T1000 (cell line): ENCODE data around the gene USP53.
"Not testable (repeated sequence)": the region's sequence is repeated elsewhere in the genome, so short reads cannot be mapped to it uniquely, and the experiment has no call there.

ENCODE experiments used
- DNase-seq: peaks from one replicate; lab custom pipeline; 2025; ENCODE audit warnings: mixed read lengths; lab: John Stamatoyannopoulos, UW

USP53 gene

DNA sequence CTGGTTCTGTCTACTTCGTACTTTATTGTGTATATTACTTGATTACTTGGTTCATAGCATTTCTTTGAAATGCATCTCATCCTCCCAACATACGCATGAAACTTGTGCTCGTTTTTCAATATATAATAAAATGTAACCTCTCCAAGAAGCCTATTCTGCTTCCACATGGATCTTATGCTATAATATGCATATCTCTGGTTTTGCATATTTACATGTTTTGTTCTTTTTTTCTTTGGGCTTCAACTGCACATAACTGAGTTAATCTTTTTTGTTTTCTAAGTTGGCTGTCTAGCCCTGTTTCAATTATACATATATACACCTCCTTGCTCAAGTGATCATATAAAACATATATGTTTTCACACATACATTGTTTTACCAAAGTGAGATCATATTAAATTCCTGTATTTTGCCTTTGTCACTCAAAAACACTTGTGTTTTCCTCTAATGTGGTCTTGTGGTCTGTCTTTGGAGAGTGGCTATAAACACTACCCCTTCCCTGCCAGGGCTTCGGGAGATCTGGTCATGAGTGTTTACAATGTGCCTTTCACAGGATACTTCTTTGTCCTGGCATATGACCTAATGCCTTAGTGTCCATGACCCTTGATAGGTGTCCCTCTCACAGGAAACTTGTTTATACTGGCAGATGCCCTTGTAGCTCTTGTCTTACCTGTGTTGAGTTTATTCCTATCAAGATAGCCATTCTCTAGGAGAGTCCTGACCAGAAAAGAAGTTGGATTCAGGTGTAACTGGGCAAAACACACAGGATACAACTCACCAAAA is 17.6 kb downstream of the USP53 start:
- no peak for DNase-seq

DNA sequence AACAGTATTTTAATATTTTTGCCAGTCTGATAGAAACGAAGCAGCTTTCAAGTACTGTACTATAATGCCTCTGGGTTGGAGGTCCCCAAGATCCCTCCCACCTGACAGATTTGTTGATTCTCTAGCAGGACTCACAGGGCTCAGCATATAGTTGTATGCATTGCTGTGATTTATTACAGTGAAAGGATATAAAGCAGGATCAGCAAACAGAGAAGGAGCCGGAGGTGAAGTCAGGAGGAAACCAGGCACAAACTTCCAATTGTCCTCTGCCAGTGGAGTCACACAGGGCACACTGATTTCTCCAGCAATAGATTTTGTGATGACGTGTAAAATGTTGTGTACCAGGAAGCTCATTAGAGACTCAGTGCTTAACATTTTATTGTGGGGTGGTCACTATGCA is 19.0 kb downstream of the USP53 start:
- DNase-seq: no peak

DNA sequence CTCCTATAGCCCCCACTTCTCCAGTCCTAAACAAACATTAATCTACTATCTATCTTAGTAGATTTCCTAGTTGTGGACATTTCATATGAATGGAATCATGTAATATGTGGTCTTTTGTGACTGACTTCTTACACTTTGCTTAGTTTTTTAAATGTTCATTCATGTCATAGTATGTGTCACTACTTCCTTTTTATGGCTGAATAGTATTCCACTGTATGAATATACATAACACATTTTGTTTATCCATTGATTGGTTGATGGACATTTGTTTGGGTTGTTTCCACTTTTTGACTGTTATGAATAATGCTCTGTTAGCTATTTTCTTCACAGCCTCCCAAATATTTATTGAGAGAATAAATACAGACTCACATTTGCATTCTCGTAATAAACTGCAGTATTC is 19.8 kb downstream of the USP53 start:
- no peak for DNase-seq

DNA sequence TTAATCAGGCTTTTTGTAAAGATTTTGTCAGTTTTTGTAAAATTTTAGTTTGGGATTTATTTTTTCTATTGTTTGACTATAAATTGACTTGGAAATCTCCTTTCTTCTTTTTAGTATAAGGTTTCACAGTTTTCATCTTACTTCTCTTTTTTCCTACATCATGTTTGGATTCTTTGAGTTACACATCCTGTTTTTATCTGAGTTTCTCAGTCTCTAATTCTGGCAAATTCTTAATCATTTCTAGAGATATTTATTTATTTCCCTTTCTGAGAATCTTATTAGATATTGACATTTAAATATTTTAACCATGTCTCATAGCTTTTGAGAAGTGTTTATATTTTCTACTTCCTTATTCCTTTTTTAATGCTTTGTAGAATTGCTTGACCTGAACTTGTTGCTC is 20.7 kb downstream of the USP53 start:
- DNase-seq: no peak

DNA sequence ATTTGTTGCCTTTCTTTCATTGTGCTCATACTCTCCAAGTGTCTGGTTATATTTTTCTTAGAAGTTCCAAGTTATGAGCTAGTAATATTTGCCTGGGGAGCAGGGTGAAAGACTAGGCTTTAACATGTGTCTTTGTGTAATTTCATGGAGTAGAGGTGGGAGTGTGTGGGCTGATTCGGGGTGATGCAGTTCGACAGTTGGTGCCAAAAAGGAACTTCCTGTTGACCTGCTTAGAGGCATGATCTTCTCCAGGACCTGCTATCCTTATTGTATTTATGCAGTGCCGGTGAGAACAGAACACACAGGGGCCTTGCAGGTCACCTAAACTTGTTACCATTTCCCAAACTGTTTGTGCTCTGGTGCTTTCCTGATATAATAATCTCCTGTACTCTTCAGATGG is 21.2 kb downstream of the USP53 start:
- DNase-seq: no peak

DNA sequence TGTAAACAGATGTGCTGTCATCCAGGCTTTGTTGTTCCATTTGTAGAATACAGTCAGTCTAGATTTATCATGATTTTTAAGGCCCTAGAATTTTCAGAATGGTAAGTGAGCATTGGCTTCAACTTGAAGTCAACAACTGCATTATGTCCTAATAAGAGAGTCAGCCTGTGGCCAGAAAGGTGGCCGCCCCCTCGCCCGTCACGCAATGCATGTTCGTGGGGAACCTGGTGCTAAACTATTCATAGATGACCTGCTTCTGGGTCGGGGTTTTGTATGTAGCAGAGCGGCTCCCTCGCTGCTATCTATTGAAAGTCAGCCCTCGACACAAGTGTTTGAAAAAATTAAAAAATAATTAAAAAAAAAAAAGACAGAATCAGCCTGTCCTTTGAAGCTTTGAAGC is 24.7 kb downstream of the USP53 start:
- DNase-seq: no peak

DNA sequence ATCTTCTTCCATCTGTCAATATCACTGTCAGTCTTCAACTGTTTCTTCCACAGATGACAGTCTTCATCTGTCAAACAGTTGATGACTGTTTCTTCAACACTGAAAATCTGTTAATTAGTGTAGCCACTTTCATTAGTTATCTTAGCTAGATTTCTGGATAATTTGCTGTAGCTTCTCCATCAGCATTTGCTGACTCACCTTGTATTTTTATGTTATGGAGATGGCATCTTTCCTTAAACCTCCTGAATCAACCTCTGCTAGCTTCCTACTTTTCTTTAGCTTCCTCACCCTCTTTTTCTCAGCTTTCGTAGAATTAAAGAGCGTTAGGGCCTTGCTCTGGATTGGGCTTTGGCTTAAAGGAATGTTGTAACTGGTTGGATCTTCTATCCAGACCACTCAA is 25.1 kb downstream of the USP53 start:
- no peak for DNase-seq

DNA sequence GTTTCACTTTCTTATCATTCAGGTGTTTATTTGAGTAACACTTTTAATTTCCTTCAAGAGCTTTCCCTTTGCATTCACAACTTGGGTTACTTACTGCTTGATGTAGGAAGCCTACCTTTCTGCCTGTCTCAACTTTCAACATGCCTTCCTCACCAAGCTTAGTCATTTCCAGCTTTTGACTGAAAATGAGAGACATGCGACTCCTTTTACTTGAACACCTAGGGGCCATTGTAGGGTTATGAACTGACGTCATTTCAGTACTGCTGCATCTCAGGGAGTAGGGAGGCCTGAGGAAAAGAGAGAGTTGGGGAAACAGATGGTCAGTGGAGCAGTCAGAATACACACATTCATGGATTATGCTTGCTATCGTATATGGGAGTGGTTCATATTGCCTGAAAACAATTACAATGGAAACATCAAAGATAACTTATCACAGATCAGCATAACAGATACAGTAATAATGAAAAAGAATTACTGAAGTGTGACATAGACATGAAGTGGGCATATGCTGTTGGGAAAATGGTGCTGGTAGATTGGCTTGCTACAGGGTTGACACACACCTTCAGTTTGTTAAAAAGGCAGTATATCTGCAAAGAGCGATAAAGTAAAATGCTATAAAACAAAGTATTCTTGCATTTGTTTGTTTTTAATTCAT is 25.7 kb downstream of the USP53 start:
- no peak for DNase-seq

DNA sequence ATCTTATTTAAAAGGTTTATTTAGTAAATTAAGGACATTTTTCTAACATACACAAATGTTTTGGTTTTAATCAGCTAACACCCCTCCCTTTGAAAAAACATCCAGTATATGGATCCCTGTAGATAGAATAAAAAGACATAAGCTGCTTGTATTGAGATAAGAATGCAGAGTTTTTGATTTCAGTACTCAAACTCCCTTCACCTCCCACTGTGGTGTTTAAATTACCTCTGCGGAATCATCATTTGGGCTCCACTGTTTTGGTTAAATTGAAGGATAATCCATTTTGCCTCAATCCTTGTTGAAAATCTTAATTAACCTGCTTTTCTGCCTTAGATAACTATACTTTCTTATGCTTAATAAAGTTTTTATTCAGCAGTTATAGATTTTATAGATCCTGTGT is 27.6 kb downstream of the USP53 start:
- no peak for DNase-seq

DNA sequence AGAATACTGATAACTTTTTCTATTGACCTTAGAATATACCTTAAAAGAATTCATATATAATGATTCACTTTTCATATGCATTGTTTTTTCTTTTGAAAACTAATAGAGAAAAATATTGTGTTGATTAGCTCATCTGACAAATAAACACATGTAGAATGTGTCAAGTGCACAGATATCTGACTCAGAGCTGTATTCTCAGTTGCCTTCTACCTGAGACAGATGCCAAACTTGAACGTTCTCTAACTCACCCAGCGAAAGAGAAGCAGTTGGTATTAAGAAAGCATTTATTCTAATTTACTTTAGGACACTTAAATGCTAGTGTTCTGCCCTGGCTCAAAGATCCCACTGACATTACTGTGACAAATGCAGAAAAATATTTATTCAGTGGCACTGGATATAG is 28.1 kb downstream of the USP53 start:
- DNase-seq: no peak

DNA sequence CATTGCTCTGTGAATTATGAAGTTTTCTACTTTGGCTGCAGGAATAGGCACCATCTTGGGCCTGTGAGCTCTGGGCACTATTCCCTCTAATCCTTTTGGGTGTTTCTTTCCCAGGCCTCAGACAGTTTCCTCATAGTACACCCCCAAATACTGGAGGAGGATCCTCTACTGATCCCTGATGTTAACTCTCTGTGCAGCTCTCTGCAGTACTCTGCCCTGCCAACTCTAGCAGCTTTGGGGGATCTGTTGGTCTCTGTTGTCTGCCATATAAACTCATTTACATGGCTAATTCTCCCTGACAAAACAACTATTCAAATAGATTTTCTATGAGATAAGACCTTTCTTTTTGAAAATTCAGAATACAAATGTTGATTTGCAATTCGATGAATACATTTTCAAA is 29.9 kb downstream of the USP53 start:
- no peak for DNase-seq

DNA sequence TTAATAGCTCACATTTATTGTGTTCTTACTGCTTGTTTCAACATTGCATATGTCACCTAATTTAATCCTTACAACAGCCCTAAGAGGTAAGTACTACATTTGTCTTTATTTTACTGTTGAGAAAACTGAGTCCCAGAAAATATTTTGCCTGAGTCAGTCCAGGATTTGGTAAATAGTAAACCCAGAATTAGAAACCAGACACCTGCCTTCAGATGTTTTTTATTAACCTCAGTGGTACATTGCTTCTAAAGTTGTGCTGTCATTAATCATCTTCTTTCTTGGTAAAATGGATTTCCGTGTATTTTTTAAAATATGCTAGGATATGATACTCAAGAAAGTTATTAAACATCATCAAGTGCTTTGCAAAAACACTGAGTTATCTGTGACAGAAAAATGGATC is 31.4 kb downstream of the USP53 start:
- no peak for DNase-seq

DNA sequence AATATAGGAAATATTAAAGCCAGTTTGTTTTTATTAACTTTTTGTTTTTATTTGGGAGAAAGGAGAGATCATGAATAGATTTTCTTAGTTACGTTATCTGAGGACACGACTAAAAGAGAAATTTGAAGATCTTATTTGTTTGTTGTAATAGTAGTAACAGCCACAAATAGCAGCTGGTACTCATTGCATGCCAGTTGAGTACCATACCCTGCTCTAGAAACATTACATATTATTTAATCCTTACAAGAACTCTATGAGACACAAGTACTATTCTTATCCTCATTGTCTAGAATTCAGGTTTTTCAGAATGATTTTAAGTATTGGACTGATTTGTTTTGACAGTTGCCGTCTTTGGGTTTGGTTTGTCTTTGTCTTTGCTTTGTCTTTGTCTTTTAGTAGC is 31.8 kb downstream of the USP53 start:
- no peak for DNase-seq

DNA sequence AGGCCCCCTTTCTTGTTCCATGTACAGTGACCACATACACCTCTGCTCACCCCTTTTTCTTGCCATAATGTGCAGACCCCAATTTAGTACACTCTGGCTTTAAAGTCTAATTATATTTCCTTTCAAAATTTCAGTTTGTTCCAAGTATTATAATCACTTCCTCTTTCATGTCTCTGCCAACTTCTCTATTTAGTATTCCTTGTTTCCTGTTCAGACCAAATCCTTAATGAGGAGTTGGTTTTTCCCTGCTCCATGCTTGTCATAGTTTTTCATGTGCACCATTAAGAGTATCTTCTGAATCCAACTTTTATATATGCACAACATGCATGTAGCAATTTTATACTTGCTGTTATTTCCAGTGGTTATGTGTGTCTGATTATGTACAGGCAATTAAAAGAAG is 32.3 kb downstream of the USP53 start:
- no peak for DNase-seq

DNA sequence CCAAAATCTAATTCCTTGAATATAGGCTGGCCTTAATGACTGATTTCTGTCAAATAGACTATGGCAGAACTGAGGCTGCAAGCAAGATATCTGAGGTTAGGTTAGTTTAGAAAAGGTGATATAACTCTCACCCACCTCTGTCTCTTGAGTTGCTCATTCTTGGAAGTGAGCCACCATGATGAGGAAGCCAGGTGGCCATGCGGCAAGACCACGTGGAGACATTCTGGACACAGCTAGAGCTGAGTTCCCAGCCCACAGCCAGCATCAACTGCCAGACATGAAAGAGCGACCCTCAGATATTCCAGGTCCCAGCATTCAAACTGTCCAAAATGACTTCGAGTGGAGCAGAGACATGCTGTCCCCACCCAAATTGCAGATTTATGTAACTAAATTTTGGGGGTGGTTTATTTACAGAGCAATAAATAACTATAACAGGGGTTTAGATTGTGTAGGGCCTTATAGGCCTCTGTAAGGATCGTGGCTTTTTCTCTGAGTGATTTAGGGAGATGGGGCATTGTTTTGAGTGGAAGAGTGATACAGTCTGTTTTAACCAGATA is 33.7 kb downstream of the USP53 start:
- no peak for DNase-seq

DNA sequence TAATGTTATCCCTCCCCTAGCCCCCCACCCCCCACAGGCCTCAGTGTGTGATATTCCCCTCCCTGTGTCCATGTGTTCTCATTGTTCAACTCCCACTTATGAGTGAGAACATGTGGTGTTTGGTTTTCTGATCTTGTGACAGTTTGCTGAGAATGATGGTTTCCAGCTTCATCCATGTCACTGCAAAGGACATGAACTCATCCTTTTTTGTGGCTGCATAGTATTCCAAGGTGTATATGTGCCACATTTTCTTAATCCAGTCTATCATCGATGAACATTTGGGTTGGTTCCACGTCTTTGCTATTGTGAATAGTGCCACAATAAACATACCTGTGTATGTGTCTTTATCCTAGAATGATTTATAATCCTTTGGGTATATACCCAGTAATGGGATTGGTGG is 38.5 kb downstream of the USP53 start:
- DNase-seq: not testable (repeated sequence)

DNA sequence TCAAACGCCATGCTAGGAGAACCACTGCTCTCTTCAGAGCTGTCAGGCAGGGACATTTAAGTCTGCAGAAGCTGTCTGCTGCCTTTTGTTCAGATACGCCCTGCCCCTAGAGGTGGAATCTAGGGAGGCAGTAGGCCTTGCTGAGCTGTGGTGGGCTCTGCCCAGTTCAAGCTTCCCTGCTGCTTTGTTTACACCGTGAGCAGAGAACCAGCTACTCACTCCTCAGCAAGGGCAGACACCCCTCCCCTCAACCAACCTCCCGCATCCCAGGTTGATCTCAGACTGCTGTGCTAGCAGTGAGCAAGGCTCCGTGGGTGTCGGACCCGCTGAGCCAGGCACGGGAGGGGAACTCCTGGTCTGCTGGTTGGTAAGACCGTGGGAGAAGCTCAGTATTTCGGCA is 42.7 kb downstream of the USP53 start:
- DNase-seq: not testable (repeated sequence)

DNA sequence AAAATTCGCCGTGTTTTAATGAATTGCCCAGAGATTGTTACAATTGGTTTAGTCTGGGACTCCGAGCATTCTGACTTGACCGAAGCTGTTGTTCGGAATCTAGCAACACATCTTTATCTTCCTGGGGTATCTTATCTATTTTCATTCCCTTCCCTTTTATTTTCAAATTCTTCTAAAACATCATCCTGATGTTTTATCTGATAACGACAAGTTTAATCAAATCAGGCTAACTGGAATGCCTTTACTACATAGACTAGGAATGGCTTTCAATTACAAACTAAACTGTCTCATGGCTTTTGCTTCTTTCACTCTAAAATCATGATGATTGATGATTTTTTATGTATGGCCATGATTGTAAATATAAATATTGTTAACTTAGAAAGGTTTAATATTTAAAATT is 48.0 kb downstream of the USP53 start:
- no peak for DNase-seq

DNA sequence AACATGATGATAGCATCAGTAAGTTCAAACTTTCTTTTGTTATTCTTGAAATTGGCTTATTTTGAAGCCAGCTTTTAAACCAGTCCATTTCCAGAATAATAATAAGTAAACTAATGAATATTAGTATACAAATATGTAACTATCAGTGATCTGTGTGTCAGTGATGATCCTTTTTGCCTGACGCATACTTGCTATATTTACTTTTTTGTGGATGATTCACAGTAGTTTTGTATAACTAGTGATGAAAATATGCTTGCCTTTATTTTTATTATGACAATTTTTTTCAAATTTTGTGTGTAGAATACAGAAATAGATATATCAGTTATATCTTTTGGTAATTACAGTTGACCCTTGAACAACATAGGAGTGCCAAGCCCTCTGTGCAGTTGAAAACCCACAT is 49.5 kb downstream of the USP53 start:
- no peak for DNase-seq

DNA sequence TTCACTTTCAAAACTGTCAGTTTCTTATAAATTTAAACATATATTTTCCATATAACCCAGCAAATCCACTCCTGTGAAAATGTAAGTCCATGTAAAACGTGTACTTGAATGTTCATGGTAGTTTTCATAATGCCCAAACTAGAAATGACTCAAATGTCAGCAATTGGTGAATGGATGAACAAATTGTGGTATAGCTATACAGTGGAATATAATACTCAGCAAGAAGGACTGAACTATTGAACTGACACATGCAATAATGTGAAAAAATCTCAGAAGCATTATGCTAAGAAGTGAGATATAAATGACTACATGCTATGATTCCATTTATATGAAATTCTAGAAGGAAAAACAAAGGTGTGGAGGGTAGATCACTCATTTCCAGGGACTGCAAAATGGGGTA is 52.2 kb downstream of the USP53 start:
- DNase-seq: no peak

DNA sequence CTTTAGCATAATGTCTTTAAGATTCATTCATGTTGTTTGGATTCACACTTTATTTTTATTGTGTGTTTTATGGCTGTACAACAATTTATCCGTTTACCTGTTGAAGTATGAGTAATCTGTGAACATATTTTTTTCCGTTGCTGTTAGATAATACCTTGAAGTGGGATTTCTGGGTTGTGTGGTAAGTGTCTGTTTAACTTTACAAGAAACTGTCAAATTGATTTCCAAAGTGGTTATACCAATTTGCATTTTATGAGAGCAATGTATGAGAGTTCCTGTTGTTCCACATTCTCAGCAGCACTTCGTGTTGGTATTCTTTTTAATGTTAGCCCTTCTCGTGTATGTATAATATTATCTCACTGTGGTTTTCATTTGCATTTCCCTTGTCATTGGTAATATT is 53.6 kb downstream of the USP53 start:
- no peak for DNase-seq

DNA sequence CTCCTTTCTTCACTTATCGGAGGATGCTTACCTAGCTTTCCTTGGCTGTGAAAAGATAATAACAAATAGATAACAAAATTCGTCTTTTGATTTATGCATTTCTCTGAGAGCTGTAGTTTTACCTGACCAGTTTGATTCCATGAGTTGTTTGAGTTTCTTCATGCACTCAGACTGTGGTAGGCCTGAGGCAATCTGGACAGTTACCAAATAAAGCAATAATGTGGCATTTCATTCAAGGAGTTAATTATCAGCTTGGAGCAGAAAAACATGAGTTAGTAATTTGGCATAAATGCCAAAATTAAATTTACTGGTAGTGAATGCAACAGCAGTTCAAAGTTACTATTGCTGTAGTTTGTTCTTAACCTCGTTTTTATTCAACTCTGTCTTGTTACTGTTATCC is 56.0 kb downstream of the USP53 start:
- DNase-seq: no peak

DNA sequence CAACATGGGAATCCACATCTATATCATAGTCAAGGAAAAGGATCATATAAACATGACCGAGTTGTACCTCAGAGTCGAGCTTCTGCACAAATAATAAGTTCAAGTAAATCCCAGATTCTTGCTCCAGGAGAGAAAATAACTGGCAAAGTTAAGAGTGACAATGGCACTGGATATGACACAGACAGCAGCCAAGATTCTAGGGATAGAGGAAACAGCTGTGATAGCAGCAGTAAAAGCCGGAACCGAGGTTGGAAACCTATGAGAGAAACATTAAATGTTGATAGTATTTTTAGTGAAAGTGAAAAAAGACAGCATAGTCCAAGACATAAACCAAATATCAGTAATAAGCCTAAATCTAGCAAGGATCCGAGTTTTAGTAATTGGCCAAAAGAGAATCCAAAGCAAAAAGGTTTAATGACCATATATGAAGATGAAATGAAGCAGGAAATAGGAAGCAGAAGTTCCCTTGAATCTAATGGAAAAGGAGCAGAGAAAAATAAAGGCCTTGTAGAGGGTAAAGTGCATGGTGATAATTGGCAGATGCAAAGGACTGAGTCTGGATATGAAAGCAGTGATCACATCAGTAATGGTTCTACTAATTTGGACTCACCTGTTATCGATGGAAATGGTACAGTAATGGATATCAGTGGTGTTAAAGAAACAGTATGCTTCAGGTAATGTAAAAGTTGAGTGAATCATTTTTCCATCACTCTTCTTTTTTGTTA is 59.0 kb downstream of the USP53 start:
- no peak for DNase-seq
